ENCODE results near the gene HTR1A.

HTR1A gene

GRCh38 chr5:63962279-63962678 lies at the start of gene HTR1A:
HTR1A (minus strand) TSS chr5:63962445; CDS start chr5:63961719, 726 bp downstream.
- in situ Hi-C loops (cut with HindIII; ENCODE audit: low pct_ligation_motif_present, low pct_unique_long_range_greater_than_20kb, low sequenced_read_pairs), result no loop called here
- no peak for DNase-seq

- in situ Hi-C loops (cut with HindIII; ENCODE audit: low pct_ligation_motif_present, low pct_unique_long_range_greater_than_20kb, low sequenced_read_pairs), result no loop called here
Measured at GRCh38 chr5:64003966-64004365, 41.7 kb upstream of the HTR1A start.

GRCh38 chr5:64000096-64000495 lies 37.9 kb upstream of the HTR1A start:
- DNase-seq, result no peak
- in situ Hi-C loops (cut with HindIII; ENCODE audit: low pct_ligation_motif_present, low pct_unique_long_range_greater_than_20kb, low sequenced_read_pairs), result no loop called here

More at GRCh38 chr5:64003966-64004365, 41.7 kb upstream of the HTR1A start:
- DNase-seq, result no peak

GRCh38 chr5:63987053-63987452 lies 24.8 kb upstream of the HTR1A start:
- in situ Hi-C loops (cut with HindIII; ENCODE audit: low pct_ligation_motif_present, low pct_unique_long_range_greater_than_20kb, low sequenced_read_pairs), result no loop called here
- no peak for DNase-seq

- in situ Hi-C loops (cut with HindIII; ENCODE audit: low pct_ligation_motif_present, low pct_unique_long_range_greater_than_20kb, low sequenced_read_pairs), result no loop called here
- no peak for DNase-seq
Measured at GRCh38 chr5:63981864-63982263, 19.6 kb upstream of the HTR1A start.

- DNase-seq, result no peak
- in situ Hi-C loops (cut with HindIII; ENCODE audit: low pct_ligation_motif_present, low pct_unique_long_range_greater_than_20kb, low sequenced_read_pairs), result no loop called here
Measured at GRCh38 chr5:63963926-63964325, 1.7 kb upstream of the HTR1A start.

GRCh38 chr5:63963080-63963735 lies 963 bp upstream of the HTR1A start:
- peak; percentile 72 for DNase-seq
- in situ Hi-C loops (cut with HindIII; ENCODE audit: low pct_ligation_motif_present, low pct_unique_long_range_greater_than_20kb, low sequenced_read_pairs), result no loop called here

- DNase-seq, result no peak
- in situ Hi-C loops (cut with HindIII; ENCODE audit: low pct_ligation_motif_present, low pct_unique_long_range_greater_than_20kb, low sequenced_read_pairs), result no loop called here
Measured at GRCh38 chr5:63961598-63962161, 565 bp downstream of the HTR1A start.

GRCh38 chr5:63961125-63961597 lies 1.1 kb downstream of the HTR1A start:
- DNase-seq, result no peak
- in situ Hi-C loops (cut with HindIII; ENCODE audit: low pct_ligation_motif_present, low pct_unique_long_range_greater_than_20kb, low sequenced_read_pairs), result no loop called here

- DNase-seq, result no peak
- in situ Hi-C loops (cut with HindIII; ENCODE audit: low pct_ligation_motif_present, low pct_unique_long_range_greater_than_20kb, low sequenced_read_pairs), result no loop called here
Measured at GRCh38 chr5:63960646-63961045, 1.6 kb downstream of the HTR1A start.

- no peak for DNase-seq
- in situ Hi-C loops (cut with HindIII; ENCODE audit: low pct_ligation_motif_present, low pct_unique_long_range_greater_than_20kb, low sequenced_read_pairs), result no loop called here
Measured at GRCh38 chr5:63959177-63959982, 2.9 kb downstream of the HTR1A start.

- no peak for DNase-seq
Measured at GRCh38 chr5:63958654-63959053, 3.6 kb downstream of the HTR1A start.

GRCh38 chr5:63957617-63958016 lies 4.6 kb downstream of the HTR1A start:
- DNase-seq, result no peak
- in situ Hi-C loops (cut with HindIII; ENCODE audit: low pct_ligation_motif_present, low pct_unique_long_range_greater_than_20kb, low sequenced_read_pairs), result no loop called here

More at GRCh38 chr5:63958654-63959053, 3.6 kb downstream of the HTR1A start:
- in situ Hi-C loops (cut with HindIII; ENCODE audit: low pct_ligation_motif_present, low pct_unique_long_range_greater_than_20kb, low sequenced_read_pairs), result no loop called here

GRCh38 chr5:63953217-63953616 lies 9.0 kb downstream of the HTR1A start:
- in situ Hi-C loops (cut with HindIII; ENCODE audit: low pct_ligation_motif_present, low pct_unique_long_range_greater_than_20kb, low sequenced_read_pairs), result no loop called here
- no peak for DNase-seq

GRCh38 chr5:63935103-63935502 lies 27.1 kb downstream of the HTR1A start:
- in situ Hi-C loops (cut with HindIII; ENCODE audit: low pct_ligation_motif_present, low pct_unique_long_range_greater_than_20kb, low sequenced_read_pairs), result no loop called here
- no peak for DNase-seq

GRCh38 chr5:63931836-63932235 lies 30.4 kb downstream of the HTR1A start:
- in situ Hi-C loops (cut with HindIII; ENCODE audit: low pct_ligation_motif_present, low pct_unique_long_range_greater_than_20kb, low sequenced_read_pairs), result no loop called here
- no peak for DNase-seq

- DNase-seq, result no peak
- in situ Hi-C loops (cut with HindIII; ENCODE audit: low pct_ligation_motif_present, low pct_unique_long_range_greater_than_20kb, low sequenced_read_pairs), result no loop called here
Measured at GRCh38 chr5:63928451-63928850, 33.8 kb downstream of the HTR1A start.

GRCh38 chr5:63923914-63924313 lies 38.3 kb downstream of the HTR1A start:
- no peak for DNase-seq
- in situ Hi-C loops (cut with HindIII; ENCODE audit: low pct_ligation_motif_present, low pct_unique_long_range_greater_than_20kb, low sequenced_read_pairs), result no loop called here

- DNase-seq, result no peak
- in situ Hi-C loops (cut with HindIII; ENCODE audit: low pct_ligation_motif_present, low pct_unique_long_range_greater_than_20kb, low sequenced_read_pairs), result no loop called here
Measured at GRCh38 chr5:63919763-63920478, 42.3 kb downstream of the HTR1A start.

Measured in ACHN (cell line).